Activated CD8-positive, alpha-beta memory T cell treated with anti-CD3 and anti-CD28 coated beads for 24 hours (primary cell): ENCODE measurements around the gene RHBDF2.
"Not testable (repeated sequence)": the region's sequence is repeated elsewhere in the genome, so short reads cannot be mapped to it uniquely, and the experiment has no call there.

ENCODE experiments used
- DNase-seq: peaks from one replicate; pipeline ENCODE4 v3.0.0-alpha.2; 2020

The RHBDF2 gene

GRCh38 chr17:76537578-76538280, 36.5 kb upstream of the RHBDF2 start, which contains the start of gene CYGB:
Gene CYGB (minus strand): TSS chr17:76537709. CDS start chr17:76537542, 167 bp downstream.
- DNase-seq, result no peak

- DNase-seq, result no peak
Measured at GRCh38 chr17:76537288-76537577, 36.0 kb upstream of the RHBDF2 start.

GRCh38 chr17:76536511-76537287, 35.5 kb upstream of the RHBDF2 start:
- DNase-seq, result no peak

GRCh38 chr17:76535788-76536510, 34.7 kb upstream of the RHBDF2 start:
- DNase-seq, result no peak

- DNase-seq, result no peak
Measured at GRCh38 chr17:76534831-76535732, 33.9 kb upstream of the RHBDF2 start.

GRCh38 chr17:76533640-76534359, 32.6 kb upstream of the RHBDF2 start:
- DNase-seq, result not testable (repeated sequence)

GRCh38 chr17:76532072-76532651, 30.9 kb upstream of the RHBDF2 start:
- DNase-seq, result no peak

- no peak for DNase-seq
Measured at GRCh38 chr17:76531486-76532038, 30.3 kb upstream of the RHBDF2 start.

GRCh38 chr17:76530811-76531485, 29.7 kb upstream of the RHBDF2 start:
- DNase-seq, result no peak

GRCh38 chr17:76530095-76530723, 29.0 kb upstream of the RHBDF2 start:
- no peak for DNase-seq

GRCh38 chr17:76529224-76530094, 28.2 kb upstream of the RHBDF2 start:
- DNase-seq, result no peak

- DNase-seq, result no peak
Measured at GRCh38 chr17:76528528-76529223, 27.5 kb upstream of the RHBDF2 start.

GRCh38 chr17:76528156-76528527, 26.9 kb upstream of the RHBDF2 start:
- no peak for DNase-seq

GRCh38 chr17:76527430-76528111, 26.3 kb upstream of the RHBDF2 start:
- peak; percentile 77 for DNase-seq

- DNase-seq, result not testable (repeated sequence)
Measured at GRCh38 chr17:76527016-76527415, 25.8 kb upstream of the RHBDF2 start.

- DNase-seq, result not testable (repeated sequence)
Measured at GRCh38 chr17:76525513-76525833, 24.2 kb upstream of the RHBDF2 start.

GRCh38 chr17:76524598-76525512, 23.6 kb upstream of the RHBDF2 start:
- DNase-seq, result no peak
